ENCODE data around the gene CAND2.
"Not testable (repeated sequence)": the region's sequence is repeated elsewhere in the genome, so short reads cannot be mapped to it uniquely, and the experiment has no call there.

CAND2 gene

GRCh38 chr3:12861611-12862010 is 65.1 kb downstream of the CAND2 start:
- no peak for DNase-seq (ENCODE audit: low spot score)

- DNase-seq (ENCODE audit: low spot score): no peak
These were observed 65.9 kb downstream of the CAND2 start for GRCh38 chr3:12862387-12862786.

DNA sequence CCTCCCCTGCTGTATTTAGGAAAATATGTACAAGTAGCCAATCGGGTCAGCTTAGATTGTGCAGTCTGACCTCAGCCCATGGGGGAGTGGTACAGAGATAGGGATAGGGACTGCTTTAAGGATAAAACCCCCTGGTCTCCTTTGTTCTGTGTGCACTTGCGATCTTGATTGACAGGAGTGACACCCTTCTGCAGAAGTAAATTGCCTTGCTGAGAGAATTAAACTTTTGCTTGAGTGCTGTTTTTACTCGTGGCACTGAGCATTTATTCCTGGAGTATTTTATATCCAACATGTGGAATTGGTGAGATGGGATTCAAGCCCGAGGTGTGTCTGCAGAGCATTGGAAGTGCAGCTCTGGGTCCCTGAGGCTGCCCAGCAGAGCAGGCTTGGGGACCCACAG is 68.8 kb downstream of the CAND2 start:
- DNase-seq (ENCODE audit: low spot score): no peak

GRCh38 chr3:12866836-12867235 is 70.4 kb downstream of the CAND2 start:
- DNase-seq (ENCODE audit: low spot score): no peak

GRCh38 chr3:12868039-12869034 is 71.9 kb downstream of the CAND2 start:
- peak; percentile 88 for DNase-seq (ENCODE audit: low spot score)

DNA sequence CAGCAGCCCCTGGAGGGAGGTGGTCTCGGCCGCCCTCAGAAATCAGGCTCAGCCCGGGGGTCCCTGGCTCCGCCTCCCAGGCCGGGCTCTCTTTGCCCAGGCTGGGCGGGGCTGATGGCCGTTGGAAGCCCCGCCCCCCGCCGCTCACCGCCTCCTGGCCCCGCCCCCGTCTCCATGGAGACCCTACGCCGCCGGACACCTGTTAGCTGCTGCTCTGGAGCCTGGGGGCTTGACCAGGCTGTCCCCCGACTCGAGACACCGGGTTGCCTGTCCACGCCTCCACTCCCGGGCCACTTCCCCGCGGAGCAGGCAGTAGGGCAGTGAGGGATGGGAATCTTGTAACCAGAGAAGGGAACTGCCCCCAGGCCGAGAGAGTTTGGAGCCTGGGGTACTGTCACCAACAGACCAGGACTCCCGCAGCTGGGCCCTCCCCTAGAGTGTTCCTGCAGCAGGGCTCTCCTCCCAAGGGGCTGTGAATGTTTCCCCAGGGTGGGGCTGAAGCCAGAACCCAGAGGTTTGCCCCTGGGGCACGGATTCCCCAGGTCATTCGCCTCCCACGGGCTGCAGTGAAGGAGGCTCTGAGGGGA is 72.6 kb downstream of the CAND2 start:
- no peak for DNase-seq (ENCODE audit: low spot score)

DNA sequence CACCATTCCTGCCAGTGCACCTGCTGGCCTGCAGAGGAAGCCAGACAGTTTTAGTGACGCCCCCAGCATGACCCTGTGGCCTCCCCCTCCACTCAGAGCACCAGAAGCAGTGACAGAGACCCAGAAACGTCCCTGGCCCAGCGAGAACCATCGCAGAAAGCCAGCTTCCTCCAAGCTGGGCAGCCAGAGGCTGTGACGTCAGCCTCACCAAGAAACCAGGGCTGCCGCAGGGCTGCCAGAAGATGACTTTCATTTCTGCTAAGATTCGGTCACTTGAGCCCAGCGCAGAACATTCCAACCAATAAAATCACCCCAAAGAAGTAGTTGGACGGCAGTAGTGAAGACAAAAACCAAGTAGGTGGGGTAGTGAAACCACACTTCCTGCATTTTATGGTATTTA is 74.5 kb downstream of the CAND2 start:
- DNase-seq (ENCODE audit: low spot score): no peak

GRCh38 chr3:12871404-12871983 is 75.0 kb downstream of the CAND2 start:
- DNase-seq (ENCODE audit: low spot score): no peak

- DNase-seq (ENCODE audit: low spot score): no peak
These were observed 79.7 kb downstream of the CAND2 start for GRCh38 chr3:12875857-12876836.

GRCh38 chr3:12877040-12877439 is 80.6 kb downstream of the CAND2 start:
- DNase-seq (ENCODE audit: low spot score): no peak

DNA sequence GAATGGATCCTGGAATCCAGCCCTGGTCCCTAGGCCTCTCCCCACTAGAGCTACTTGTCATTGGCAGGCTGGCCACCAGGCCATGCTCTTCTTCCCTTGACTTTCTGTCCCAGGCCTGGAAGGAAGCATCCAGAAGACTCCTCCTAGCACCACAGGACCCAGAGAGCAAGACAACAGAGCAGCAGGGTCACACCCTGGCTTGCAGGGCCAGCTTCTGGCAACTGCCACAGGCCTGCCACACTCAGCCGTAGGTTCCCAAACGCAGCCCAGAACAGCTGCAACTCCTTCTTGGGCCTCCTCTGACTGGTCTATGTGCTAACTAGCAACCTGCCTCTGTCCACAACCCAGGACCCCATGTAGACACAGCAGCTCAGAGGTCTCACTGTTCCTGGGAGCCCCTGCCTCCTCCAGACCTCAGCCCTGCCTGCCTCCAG is 81.7 kb downstream of the CAND2 start:
- no peak for DNase-seq (ENCODE audit: low spot score)

DNA sequence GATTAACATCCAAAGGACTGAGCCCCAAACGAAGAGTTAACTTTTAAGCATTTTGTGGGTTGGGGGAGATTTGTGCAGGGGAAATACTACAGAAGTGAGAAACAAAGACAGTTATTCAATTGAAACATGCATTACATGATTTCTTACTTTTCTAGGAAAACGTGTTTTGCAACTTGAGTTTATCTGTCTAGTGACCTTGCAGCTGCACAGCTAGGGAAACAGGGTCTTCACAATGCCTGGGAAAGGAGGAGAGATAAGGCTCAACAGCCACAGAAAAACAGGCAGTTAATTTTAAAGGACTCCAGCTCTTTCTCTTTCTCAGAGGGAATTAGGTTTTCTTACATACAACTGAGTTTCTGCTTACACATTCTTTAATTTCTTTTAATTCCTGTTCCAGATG is 82.3 kb downstream of the CAND2 start:
- DNase-seq (ENCODE audit: low spot score): not testable (repeated sequence)

DNA sequence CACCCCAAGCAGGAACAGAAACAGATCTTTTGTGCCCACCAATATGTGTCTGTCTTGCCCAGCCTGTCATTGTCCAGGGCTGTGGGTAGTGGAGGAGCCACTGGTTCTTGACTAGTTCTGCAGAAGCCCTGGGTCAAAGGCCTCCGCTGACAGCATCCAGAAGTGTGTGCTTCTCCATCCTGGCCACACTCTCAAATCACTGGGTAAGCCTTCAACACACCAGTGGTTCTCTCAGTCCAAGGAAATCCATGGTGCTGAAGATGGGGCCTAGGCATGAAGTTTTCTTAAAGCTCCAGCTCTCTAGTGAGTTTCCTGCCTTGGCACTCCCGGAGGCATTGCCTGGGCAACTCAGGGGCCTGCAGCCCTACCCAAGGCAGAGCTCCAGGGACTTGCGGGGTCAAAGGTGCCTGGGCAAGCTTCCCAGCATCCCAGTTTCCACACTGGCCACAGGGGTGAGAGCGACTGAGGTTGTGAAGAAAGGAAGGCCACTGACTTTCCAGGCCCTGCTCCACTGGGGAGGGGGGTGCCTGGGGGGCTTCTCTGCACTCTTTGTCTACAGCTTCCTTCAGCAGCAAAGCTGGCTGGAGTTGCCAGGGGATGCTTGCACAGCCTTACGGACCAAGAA is 82.8 kb downstream of the CAND2 start:
- no peak for DNase-seq (ENCODE audit: low spot score)

GRCh38 chr3:12881858-12882257 is 85.4 kb downstream of the CAND2 start:
- not testable (repeated sequence) for DNase-seq (ENCODE audit: low spot score)

- DNase-seq (ENCODE audit: low spot score): no peak
These were observed 86.1 kb downstream of the CAND2 start for GRCh38 chr3:12882336-12883310.

DNA sequence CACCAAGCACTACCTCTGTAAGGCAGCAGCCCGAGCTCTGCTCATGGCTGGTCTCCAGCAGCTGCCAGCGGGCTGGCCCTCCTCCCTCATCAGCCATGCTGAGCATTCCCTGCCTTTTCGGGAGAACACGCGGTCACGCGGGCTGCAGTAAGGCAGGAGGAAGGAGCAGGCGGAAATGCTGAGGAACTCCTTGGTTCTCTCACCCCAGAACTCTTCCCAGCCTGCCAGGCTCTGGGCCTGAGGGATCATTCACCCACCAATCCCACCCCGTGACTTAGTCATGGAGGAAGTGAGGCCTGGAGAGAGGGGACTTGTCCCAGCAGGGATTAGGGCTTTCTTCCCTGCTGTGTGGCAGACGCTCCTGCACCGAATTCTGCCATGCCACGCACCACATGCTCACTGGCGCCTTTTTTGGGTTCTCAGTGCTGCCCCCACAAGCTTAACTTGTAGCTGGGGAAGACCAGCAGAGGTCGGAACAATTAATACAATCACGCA is 87.8 kb downstream of the CAND2 start:
- DNase-seq (ENCODE audit: low spot score): no peak

Measured in left forelimb (tissue), 1 donor.